ENCODE measurements around the gene BICRAL. TPM values are rescaled to one million over a fixed set of nuclear protein-coding genes. Genes with fewer than 3 reads are reported as not detected.

BICRAL gene
- total and polyA plus RNA-seq, 2 donors (not counting 3 experiments of a cell fraction or from before 2014, with no cell fraction given), result 5.6 to 6.8 TPM

- BruUV-seq (replicated peaks), result no TSS peak
- Histone ChIP-seq H3K36me3 (ENCODE audit: control insufficient read depth in 2 of 2, extremely low read depth in 1 of 2, insufficient read depth in 2 of 2, low read length in 2 of 2) (no peaks in the 10 kb centered on the region), H3K4me3 (replicated peaks in 1 of 3; ENCODE audit: insufficient read depth in 1 of 3, low read depth in 1 of 3, low read length in 3 of 3) (no peak overlapping the region), H2AFZ (ENCODE audit: low read depth, low read length) (no peak overlapping the region), H3K9me3 (replicated peaks; ENCODE audit: control insufficient read depth, insufficient read depth, low read length) (no peaks in the 10 kb centered on the region), H3K79me2 (ENCODE audit: control insufficient read depth, insufficient read depth, low read length) (no peaks in the 10 kb centered on the region), H3K27me3 (ENCODE audit: control insufficient read depth in 2 of 2, insufficient read depth in 2 of 2, low read length in 2 of 2) (peaks cover 2 to 3% of the 10 kb centered on the region in 2 experiments), H3K9ac (replicated peaks; ENCODE audit: extremely low read depth, insufficient read depth, low read length) (no peak overlapping the region), H3K4me2 (ENCODE audit: insufficient read depth, low read length) (no peak overlapping the region), H3K4me1 (ENCODE audit: control insufficient read depth, extremely low read depth, insufficient read depth, low read length) (no peaks in the 10 kb centered on the region), H3K9me1 (replicated peaks; ENCODE audit: control insufficient read depth, extremely low read depth, insufficient read depth, low read length) (no peaks in the 10 kb centered on the region), H4K20me1 (replicated peaks; ENCODE audit: control insufficient read depth, extremely low read depth, insufficient read depth, low read length) (no peaks in the 10 kb centered on the region), H3K27ac (ENCODE audit: insufficient read depth, low read depth, low read length) (no peak overlapping the region)
- intact Hi-C loops (cut with micrococcal nuclease) (loop anchor here (10.0 kb wide), 1 partner anchor 597 kb away; no protein-coding TSS in a partner anchor), dilution Hi-C loops (cut with MboI; ENCODE audit: extremely low pct_ligation_motif_present, low sequenced_read_pairs) (no loop called here)
- ChIA-PET POLR2A (no interaction called here), CTCF (interaction anchor here (0.7 to 3.3 kb wide), 2 partner anchors 223 to 236 kb away, joined by 3 to 10 read pairs; no protein-coding TSS in a partner anchor)
- no peak for TF ChIP-seq FOS (IDR thresholded peaks at IDR 0.05; ENCODE audit: borderline replicate concordance, insufficient read depth, low read length)
- no peak for TF ChIP-seq CTCF (IDR thresholded peaks at IDR 0.05; ENCODE audit: extremely low read depth in 1 of 2, insufficient read depth in 1 of 2, low read depth in 1 of 2, low read length in 2 of 2)
- no peak for TF ChIP-seq POLR2A (IDR thresholded peaks at IDR 0.05; ENCODE audit: low read depth, low read length)
- no peak for TF ChIP-seq MAX (IDR thresholded peaks at IDR 0.05; ENCODE audit: insufficient read depth, insufficient read length)
- TF ChIP-seq JUN (IDR thresholded peaks at IDR 0.05; ENCODE audit: borderline replicate concordance, insufficient read depth, insufficient read length, low read depth), result no peak
- TF ChIP-seq GATA2 (IDR thresholded peaks at IDR 0.05; ENCODE audit: insufficient read depth, insufficient read length, low read depth, low read length), result no peak
- no peak for TF ChIP-seq MYC (IDR thresholded peaks at IDR 0.05; ENCODE audit: low read depth, low read length)
- TF ChIP-seq POLR2AphosphoS5 (IDR thresholded peaks at IDR 0.05; ENCODE audit: insufficient read depth, low read depth, low read length), result no peak
- TF ChIP-seq EZH2 (IDR thresholded peaks at IDR 0.05; ENCODE audit: borderline replicate concordance, low read depth, low read length, severe bottlenecking), result no peak
- DNase-seq (ENCODE audit: low read depth, low spot score) (no peak), FAIRE-seq (no peak)
Measured at GRCh38 chr6:42907336-42907735, 125.5 kb downstream of the BICRAL start.

Data from endothelial cell of umbilical vein (primary cell).